HG03025 (cell line): Measurements from ENCODE around the gene WSCD1.

Experiments used
- ATAC-seq: cut with Tn5 transposase; IDR thresholded peaks from one replicate; pipeline ENCODE4 v1.9.1; 2021; ENCODE audit warnings: mild to moderate bottlenecking, moderate library complexity; ENCODE audit not compliant: unreplicated experiment, low FRiP score

WSCD1 gene

GRCh38 chr17:6057562-6057961 lies 12.6 kb upstream of the WSCD1 start:
- ATAC-seq = no peak

DNA sequence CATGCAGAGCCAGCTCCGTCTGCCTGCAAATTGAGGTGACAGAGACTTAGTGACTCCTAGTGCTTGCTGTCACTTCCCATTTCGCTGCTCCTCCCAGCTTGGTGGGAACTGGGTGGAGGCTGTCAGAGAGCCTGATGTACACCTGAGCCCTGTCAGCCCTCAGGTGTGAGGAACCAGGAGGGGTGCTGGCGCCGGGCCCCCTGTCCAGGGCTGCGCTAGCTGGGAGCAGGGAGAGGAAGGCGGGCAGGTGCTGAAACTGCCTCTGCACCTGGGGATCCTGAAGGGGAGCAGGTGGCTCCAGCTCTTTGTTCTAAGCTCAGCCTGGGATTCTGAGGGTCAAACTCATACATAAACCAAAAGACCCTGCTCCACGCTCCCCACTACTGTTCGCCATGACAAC lies 10.8 kb upstream of the WSCD1 start:
- ATAC-seq = no peak

- ATAC-seq = no peak
These were observed 8.9 kb upstream of the WSCD1 start for GRCh38 chr17:6061290-6061689.

DNA sequence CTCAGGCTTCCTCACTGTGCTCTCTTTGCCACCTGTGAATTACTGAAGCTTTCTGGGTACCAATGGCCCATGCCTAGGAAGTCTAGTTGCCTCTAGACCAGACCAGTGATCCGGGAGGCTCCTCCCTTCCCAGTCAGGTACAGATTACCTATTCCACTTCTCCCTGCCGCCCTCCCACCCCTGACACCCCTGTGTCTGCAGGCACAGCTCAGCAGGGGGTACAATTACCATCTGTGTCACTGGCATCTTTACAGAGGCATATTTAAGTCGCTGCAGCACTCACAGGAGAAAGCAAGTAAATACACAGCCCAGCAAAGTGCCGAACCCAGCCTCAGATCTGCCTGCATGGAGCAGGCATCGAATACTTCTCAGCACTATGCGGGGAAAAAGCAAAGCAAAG lies 5.3 kb upstream of the WSCD1 start:
- no peak for ATAC-seq

DNA sequence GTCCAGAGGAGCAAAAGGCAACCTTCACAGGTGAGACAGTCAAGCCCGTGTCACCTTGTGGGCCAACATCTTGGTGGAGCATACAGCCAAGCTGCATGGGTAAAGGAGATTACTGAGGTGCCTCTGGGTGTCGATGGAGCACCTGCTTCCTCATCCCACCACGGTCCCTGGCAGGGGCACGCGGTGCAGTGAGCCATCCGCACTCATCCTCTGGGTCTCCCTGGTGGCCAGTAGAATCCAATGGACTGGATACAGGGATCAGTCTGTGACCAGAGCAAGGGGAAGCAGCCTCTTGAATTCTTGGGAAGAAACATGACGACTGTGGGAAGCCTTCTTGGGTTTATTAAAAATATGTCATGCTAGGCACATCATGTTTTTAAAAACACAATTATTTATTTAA lies 4.8 kb upstream of the WSCD1 start:
- ATAC-seq = no peak

DNA sequence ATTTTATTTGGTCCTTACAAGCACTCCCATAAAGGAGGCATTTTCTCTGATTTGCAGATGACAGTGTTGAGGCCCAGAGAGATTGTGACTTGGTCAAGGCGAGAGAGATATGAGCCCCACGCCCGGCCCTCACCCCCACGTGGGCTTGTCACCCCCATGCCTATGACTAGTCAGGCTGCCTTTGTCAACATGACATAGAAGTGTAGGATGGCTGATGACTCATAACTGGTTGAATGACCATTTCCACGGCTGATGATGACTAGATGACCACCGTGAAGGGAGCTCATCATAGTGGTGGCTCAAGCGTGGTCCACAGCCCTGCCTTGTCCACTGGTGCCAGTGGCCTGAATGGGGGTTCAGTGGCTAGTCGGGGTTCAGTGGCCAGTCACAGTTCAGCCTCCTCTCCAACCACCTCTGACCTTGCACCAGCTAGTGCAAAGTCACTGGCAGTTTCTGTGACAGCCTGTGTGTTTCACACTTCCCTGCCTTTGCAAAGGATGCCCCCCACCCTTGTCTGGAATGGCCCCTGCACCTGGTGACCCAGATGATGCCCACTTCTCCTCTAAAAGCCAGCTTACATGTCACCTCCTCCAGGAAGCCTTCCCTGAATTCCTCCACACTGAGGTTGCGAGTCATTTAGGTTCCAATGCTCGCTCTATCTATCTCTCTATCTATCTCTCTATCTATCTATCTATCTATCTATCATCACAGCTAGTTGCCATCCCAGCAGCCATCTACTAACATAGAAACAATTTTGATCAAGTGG lies 3.8 kb upstream of the WSCD1 start:
- no peak for ATAC-seq

GRCh38 chr17:6067060-6067459 lies 3.1 kb upstream of the WSCD1 start:
- ATAC-seq = no peak

GRCh38 chr17:6070430-6070912 lies 292 bp downstream of the WSCD1 start:
- ATAC-seq = no peak

GRCh38 chr17:6070913-6071511 lies 833 bp downstream of the WSCD1 start:
- ATAC-seq = no peak

- ATAC-seq = no peak
These were observed 1.4 kb downstream of the WSCD1 start for GRCh38 chr17:6071528-6072065.

- ATAC-seq = no peak
These were observed 2.0 kb downstream of the WSCD1 start for GRCh38 chr17:6072157-6072556.

DNA sequence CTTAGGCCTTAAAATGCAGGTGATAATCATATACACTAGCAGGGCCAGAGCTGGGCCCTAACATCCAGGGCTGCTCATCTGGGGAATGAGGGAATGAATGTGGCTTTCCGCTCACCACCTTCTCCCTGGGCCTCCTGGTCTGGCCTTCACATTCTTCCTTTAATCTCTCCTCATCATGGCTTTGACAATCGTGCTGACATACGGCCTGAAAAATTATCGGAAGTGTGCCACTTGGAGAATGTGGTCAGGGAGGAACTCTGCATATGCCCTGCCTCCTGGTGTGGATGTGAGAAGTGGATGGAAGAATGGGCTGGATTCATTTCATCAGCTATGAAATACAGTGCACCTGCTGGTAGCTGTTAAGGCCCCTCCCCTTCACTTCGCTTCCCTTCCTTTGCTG lies 2.4 kb downstream of the WSCD1 start:
- ATAC-seq = no peak

GRCh38 chr17:6073620-6074019 lies 3.4 kb downstream of the WSCD1 start:
- ATAC-seq = no peak

- ATAC-seq = no peak
These were observed 4.9 kb downstream of the WSCD1 start for GRCh38 chr17:6075050-6075449.

DNA sequence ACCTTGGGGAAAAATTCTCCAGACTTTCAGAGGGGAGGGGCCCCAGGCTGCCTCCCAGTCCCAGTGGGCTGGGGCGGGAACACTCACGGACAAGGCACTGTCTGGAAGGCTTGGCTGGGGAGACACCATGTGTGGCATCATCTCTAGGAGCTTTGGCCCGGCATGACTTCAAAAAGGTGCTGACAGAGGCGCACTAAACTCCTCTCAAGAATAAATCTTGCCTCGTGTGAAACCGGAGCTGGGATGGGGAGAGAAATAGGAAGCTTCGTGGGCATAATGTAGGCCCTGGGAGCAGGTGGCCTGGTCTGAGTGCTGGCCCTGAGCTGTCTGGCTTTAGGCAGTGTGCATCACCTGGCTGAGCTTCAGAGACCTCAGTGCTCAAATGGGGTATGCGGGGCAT lies 5.7 kb downstream of the WSCD1 start:
- no peak for ATAC-seq

- no peak for ATAC-seq
These were observed 7.6 kb downstream of the WSCD1 start for GRCh38 chr17:6077752-6078151.

DNA sequence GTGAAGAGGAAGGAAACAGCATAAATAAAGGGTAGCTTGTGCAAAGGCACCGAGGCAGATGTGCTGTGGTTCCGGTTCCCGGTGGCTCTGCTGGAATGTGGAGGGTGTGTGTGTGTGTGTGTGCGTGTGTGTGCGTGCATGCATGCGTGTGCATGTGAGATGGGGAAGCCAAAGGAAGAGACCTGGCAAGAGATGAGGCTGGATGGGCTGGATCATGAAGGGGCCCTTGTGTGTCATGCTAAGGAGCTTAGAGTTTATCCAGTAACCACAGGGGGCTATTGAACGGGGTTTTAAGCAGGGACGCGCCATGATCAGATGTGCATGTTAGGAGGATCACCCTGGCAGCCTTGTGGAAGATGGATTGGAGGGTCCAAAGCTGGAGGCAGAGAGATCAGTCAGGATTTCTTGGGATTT lies 8.3 kb downstream of the WSCD1 start:
- no peak for ATAC-seq

DNA sequence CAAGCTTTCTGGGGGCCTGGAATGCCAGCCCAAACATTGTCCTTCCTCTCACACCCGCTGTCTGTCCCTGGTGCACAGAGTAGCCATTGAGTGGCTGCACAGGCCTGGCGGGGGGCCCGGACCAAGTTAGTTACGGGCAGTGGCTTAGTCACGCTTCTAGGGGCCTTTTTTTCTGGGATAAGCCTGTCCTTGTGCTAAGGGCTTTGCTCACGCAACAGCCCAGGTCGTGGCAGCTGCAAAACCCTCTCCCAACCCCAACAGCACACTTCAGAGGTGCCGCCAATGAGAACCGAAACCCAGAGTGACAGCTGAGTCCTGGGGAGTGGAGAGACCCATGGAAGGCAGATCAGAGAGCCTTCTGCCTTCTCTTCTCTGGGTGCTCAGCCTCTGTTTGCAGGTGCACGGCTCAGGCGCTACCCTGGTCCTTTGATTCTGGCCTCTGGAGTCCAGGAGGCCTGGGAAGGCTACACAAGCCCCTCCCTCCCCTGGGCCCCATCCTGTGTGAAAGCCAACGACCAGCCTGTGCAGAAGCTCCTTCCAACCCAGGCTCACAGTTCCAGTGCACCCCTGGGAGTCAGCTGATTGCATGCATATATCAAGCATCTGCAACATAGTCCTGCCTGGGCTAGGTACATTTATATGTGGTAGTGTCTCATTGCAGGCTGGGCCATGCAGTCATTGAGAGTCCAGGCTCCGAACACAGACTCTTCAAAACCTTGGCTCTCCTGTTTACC lies 9.1 kb downstream of the WSCD1 start:
- ATAC-seq = no peak

- no peak for ATAC-seq
These were observed 9.8 kb downstream of the WSCD1 start for GRCh38 chr17:6079960-6080359.

GRCh38 chr17:6080711-6081430 lies 10.7 kb downstream of the WSCD1 start:
- ATAC-seq = no peak

GRCh38 chr17:6082335-6082734 lies 12.2 kb downstream of the WSCD1 start:
- no peak for ATAC-seq
